H9 (cell line): ENCODE data around the gene COP1. TPM values are rescaled to one million over a fixed set of nuclear protein-coding genes. Genes with fewer than 3 reads are reported as not detected.

Experiments
- DNase-seq: peaks from one replicate; pipeline ENCODE4 v3.0.0-alpha.2; 2017
- H2AFZ ChIP-seq: one replicate; pipeline ENCODE4 v1.6.1; 2013; ENCODE audit warnings: mild to moderate bottlenecking, low read length, control low read depth, moderate library complexity
- H2AK5ac ChIP-seq: 2 replicates; pipeline ENCODE4 v1.6.1; 2013; ENCODE audit warnings: low read length, control low read depth, mixed read lengths; ENCODE audit not compliant: insufficient read length
- H2BK120ac ChIP-seq: one replicate; pipeline ENCODE4 v1.6.1; 2013; ENCODE audit warnings: low read depth, mild to moderate bottlenecking, low read length, control low read depth, inconsistent platforms; ENCODE audit not compliant: poor library complexity, severe bottlenecking
- H2BK12ac ChIP-seq: 2 replicates; pipeline ENCODE4 v1.6.1; 2013; ENCODE audit warnings: low read length, control low read depth, mixed read lengths, low read depth; ENCODE audit not compliant: insufficient read length
- H2BK15ac ChIP-seq: 2 replicates; pipeline ENCODE4 v1.6.1; 2013; ENCODE audit warnings: low read depth, low read length, control low read depth
- H2BK20ac ChIP-seq: one replicate; pipeline ENCODE4 v1.6.1; 2013; ENCODE audit warnings: low read depth, mild to moderate bottlenecking, low read length, control low read depth, inconsistent platforms; ENCODE audit not compliant: poor library complexity, severe bottlenecking
- H2BK5ac ChIP-seq: 2 replicates; pipeline ENCODE4 v1.6.1; 2013; ENCODE audit warnings: low read length, control low read depth, mixed read lengths; ENCODE audit not compliant: insufficient read length
- H3K14ac ChIP-seq: 2 replicates; pipeline ENCODE4 v1.6.1; 2013; ENCODE audit warnings: low read length, control low read depth; ENCODE audit not compliant: insufficient read depth
- H3K18ac ChIP-seq: 2 replicates; pipeline ENCODE4 v1.6.1; 2013; ENCODE audit warnings: low read depth, mild to moderate bottlenecking, mixed read lengths, low read length, control low read depth; ENCODE audit not compliant: insufficient read length
- H3K23ac ChIP-seq: 2 replicates; pipeline ENCODE4 v1.6.1; 2013; ENCODE audit warnings: low read length, control low read depth, mixed read lengths, low read depth; ENCODE audit not compliant: insufficient read length
- H3K23me2 ChIP-seq: 2 replicates; pipeline ENCODE4 v1.6.1; 2013; ENCODE audit warnings: low read depth, mild to moderate bottlenecking, mixed read lengths, low read length, control low read depth; ENCODE audit not compliant: insufficient read length, poor library complexity, severe bottlenecking
- H3K27ac ChIP-seq: 2 replicates; pipeline ENCODE4 v1.5.1; 2013; ENCODE audit warnings: low read length, control low read depth, mixed read lengths, low read depth; ENCODE audit not compliant: insufficient read length
- H3K27me3 ChIP-seq: 2 replicates; pipeline ENCODE4 v1.6.1; 2013; ENCODE audit warnings: low read length, control low read depth, inconsistent platforms; ENCODE audit not compliant: insufficient read depth
- H3K4ac ChIP-seq: 2 replicates; pipeline ENCODE4 v1.6.1; 2013; ENCODE audit warnings: low read depth, mild to moderate bottlenecking, control low read depth, inconsistent platforms, low read length, moderate library complexity
- H3K4me1 ChIP-seq: 2 replicates; pipeline ENCODE4 v1.6.1; 2013; ENCODE audit warnings: low read length, control low read depth, inconsistent platforms; ENCODE audit not compliant: insufficient read depth
- H3K4me2 ChIP-seq: 2 replicates; pipeline ENCODE4 v1.6.1; 2013; ENCODE audit warnings: low read length, control low read depth, mixed read lengths; ENCODE audit not compliant: insufficient read length, insufficient read depth
- H3K56ac ChIP-seq: 2 replicates; pipeline ENCODE4 v1.6.1; 2013; ENCODE audit warnings: low read depth, mild to moderate bottlenecking, mixed read lengths, low read length, control low read depth; ENCODE audit not compliant: insufficient read length
- H3K79me1 ChIP-seq: 2 replicates; pipeline ENCODE4 v1.6.1; 2013; ENCODE audit warnings: low read depth, mild to moderate bottlenecking, moderate library complexity, low read length, control low read depth, inconsistent platforms; ENCODE audit not compliant: insufficient read depth, poor library complexity, severe bottlenecking
- H3K79me2 ChIP-seq: 2 replicates; pipeline ENCODE4 v1.6.1; 2013; ENCODE audit warnings: low read length, control low read depth, inconsistent platforms; ENCODE audit not compliant: insufficient read depth
- H3K9ac ChIP-seq: 2 replicates; pipeline ENCODE4 v1.6.1; 2013; ENCODE audit warnings: low read length, control low read depth, mixed read lengths; ENCODE audit not compliant: insufficient read length; ENCODE audit errors: extremely low read depth
- H3K9me3 ChIP-seq: one replicate; pipeline ENCODE4 v1.6.1; 2013; ENCODE audit warnings: low read depth, low read length, inconsistent platforms; ENCODE audit not compliant: control insufficient read depth
- H3T11ph ChIP-seq: one replicate; pipeline ENCODE4 v1.6.1; 2013; ENCODE audit warnings: mild to moderate bottlenecking, low read length, control low read depth, inconsistent platforms
- H4K20me1 ChIP-seq: one replicate; pipeline ENCODE4 v1.6.1; 2013; ENCODE audit not compliant: control insufficient read depth, insufficient read length, insufficient read depth
- H4K5ac ChIP-seq: 2 replicates; pipeline ENCODE4 v1.6.1; 2013; ENCODE audit warnings: low read depth, mild to moderate bottlenecking, mixed read lengths, low read length, control low read depth; ENCODE audit not compliant: insufficient read length
- H4K8ac ChIP-seq: replicated peaks from 2 replicates; pipeline ENCODE4 v1.6.1; 2013; ENCODE audit warnings: low read length, control low read depth, mixed read lengths, low read depth; ENCODE audit not compliant: insufficient read length
- H4K91ac ChIP-seq: 2 replicates; pipeline ENCODE4 v1.6.1; 2013; ENCODE audit warnings: low read depth, mild to moderate bottlenecking, moderate library complexity, mixed read lengths, low read length, control low read depth; ENCODE audit not compliant: insufficient read length
- H3K27ac Mint-ChIP-seq, 3 experiments: 2 replicates in 2 of 3; 3 replicates in 1 of 3; pipeline ENCODE4 v1.8.0; 2020 to 2021; ENCODE audit warnings: mixed read lengths in 3 of 3, mild to moderate bottlenecking in 1 of 3, moderate library complexity in 1 of 3
- H3K27me3 Mint-ChIP-seq: 2 replicates; pipeline ENCODE4 v1.8.0; 2021; ENCODE audit warnings: low read depth, mild to moderate bottlenecking, moderate library complexity, mixed read lengths
- H3K36me3 Mint-ChIP-seq, 3 experiments: 2 replicates in 2 of 3; 3 replicates in 1 of 3; pipeline ENCODE4 v1.8.0; 2020 to 2021; ENCODE audit warnings: low read depth in 3 of 3, mixed read lengths in 3 of 3; ENCODE audit not compliant: insufficient read depth in 1 of 3
- H3K4me1 Mint-ChIP-seq, 2 experiments: 2 replicates each; pipeline ENCODE4 v1.8.0; 2020; ENCODE audit warnings: mixed read lengths in 2 of 2
- H3K4me3 Mint-ChIP-seq, 2 experiments: 2 replicates in 1 of 2; 3 replicates in 1 of 2; pipeline ENCODE4 v1.8.0; 2020 to 2021; ENCODE audit warnings: mild to moderate bottlenecking in 2 of 2, mixed read lengths in 2 of 2, moderate library complexity in 1 of 2
- H3K9me3 Mint-ChIP-seq, 2 experiments: 2 replicates in 1 of 2; 3 replicates in 1 of 2; pipeline ENCODE4 v1.8.0; 2020; ENCODE audit warnings: mild to moderate bottlenecking in 2 of 2, mixed read lengths in 2 of 2, moderate library complexity in 1 of 2
- CTCF ChIP-seq: fragments of 200-600 bp; sonication (generic); conservative IDR thresholded peaks from 3 replicates; pipeline ENCODE4 v1.8.0; 2021; ENCODE audit warnings: antibody characterized with exemption, mild to moderate bottlenecking
- WGBS: extraction: QIAGEN DNeasy Blood & Tissue Kit; methylation state at CpG from one replicate; pipeline ENCODE4 v1.1.7; 2013; ENCODE audit warnings: missing lambda C conversion rate, low lambda C conversion rate, mixed read lengths; ENCODE audit not compliant: insufficient read length; ENCODE audit errors: extremely low coverage; 5-methylcytosine and 5-hydroxymethylcytosine counted together
- total RNA-seq: library from RNA; stranded (reverse); gene quantifications from 2 replicates; pipeline ENCODE4 v1.2.1, GENCODE V29; 2021

COP1 gene
- total RNA-seq, 1 experiment from 2014 or later, result 41.3 TPM

GRCh38 chr1:176141449-176141848, 65.6 kb downstream of the COP1 start:
- Histone ChIP-seq H3K27me3 (no peaks in the 10 kb centered on the region), H3K79me2 (no peaks in the 10 kb centered on the region; the same call in 1 of the 2 replicates), H2BK5ac (no peak overlapping the region), H3K18ac (no peak overlapping the region), H3K4ac (no peak overlapping the region), H3K9ac (no peak overlapping the region), H4K20me1 (no peaks in the 10 kb centered on the region), H4K8ac (no peak overlapping the region), H3K27ac (no peak overlapping the region), H4K91ac (no peak overlapping the region), H3K14ac (no peak overlapping the region), H3K79me1 (peaks cover 3% of the 10 kb centered on the region), H3T11ph (no peak overlapping the region), H2BK120ac (no peak overlapping the region), H3K56ac (no peak overlapping the region), H3K9me3 (no peaks in the 10 kb centered on the region), H3K23ac (no peak overlapping the region), H2BK20ac (no peak overlapping the region), H3K23me2 (no peaks in the 10 kb centered on the region), H2AK5ac (no peak overlapping the region), H3K4me2 (no peak overlapping the region), H3K4me1 (no peaks in the 10 kb centered on the region), H2AFZ (no peak overlapping the region), H2BK12ac (no peak overlapping the region), H2BK15ac (no peak overlapping the region), H4K5ac (no peak overlapping the region)
- peaks cover 0 to 2% of the 10 kb centered on the region in 2 experiments; a peak in 1 of 5 replicates for H3K9me3 Mint-ChIP-seq
- TF ChIP-seq CTCF, result no peak
- peaks cover 19 to 24% (median 23%) of the 10 kb centered on the region in 3 experiments; a peak in 6 of 7 replicates for H3K36me3 Mint-ChIP-seq
- DNase-seq, result no peak
- no peaks in the 10 kb centered on the region for H3K27me3 Mint-ChIP-seq
- H3K4me1 Mint-ChIP-seq, result peaks cover 7 to 11% of the 10 kb centered on the region in 2 experiments; a peak in 3 of 4 replicates
- no peak overlapping the region for H3K27ac Mint-ChIP-seq
- WGBS, result no CpG with 5 or more reads among the region's 1 CpG
- H3K4me3 Mint-ChIP-seq, result no peak overlapping the region
